AG09309 (cell line): ENCODE results near the gene KRTAP9-9.
"Not testable (repeated sequence)": the region's sequence is repeated elsewhere in the genome, so short reads cannot be mapped to it uniquely, and the experiment has no call there.

Experiments
- DNase-seq: peaks from one replicate; pipeline ENCODE4 v3.0.0-alpha.2; 2010; ENCODE audit warnings: low read depth
- H3K4me3 ChIP-seq: 2 replicates; pipeline ENCODE4 v1.5.1; 2011; ENCODE audit warnings: mild to moderate bottlenecking, low read depth, low read length, moderate library complexity; ENCODE audit not compliant: control insufficient read depth
- CTCF ChIP-seq: IDR thresholded peaks from 2 replicates; pipeline ENCODE4 v1.5.1; 2011; ENCODE audit warnings: mild to moderate bottlenecking, low read depth, low read length, inconsistent platforms; ENCODE audit not compliant: insufficient read depth, control insufficient read depth; ENCODE audit errors: missing control alignments

The KRTAP9-9 gene

GRCh38 chr17:41256291-41256685 is 1.1 kb downstream of the KRTAP9-9 start:
- H3K4me3 ChIP-seq: no peak overlapping the region
- DNase-seq: no peak
- no peak for TF ChIP-seq CTCF

GRCh38 chr17:41258406-41258805 is 3.2 kb downstream of the KRTAP9-9 start:
- no peak overlapping the region for H3K4me3 ChIP-seq
- TF ChIP-seq CTCF: no peak
- DNase-seq: no peak

- TF ChIP-seq CTCF: no peak
- no peak overlapping the region for H3K4me3 ChIP-seq
- no peak for DNase-seq
Observed at GRCh38 chr17:41263212-41263611, 8.0 kb downstream of the KRTAP9-9 start.

GRCh38 chr17:41264599-41264998 is 9.4 kb downstream of the KRTAP9-9 start:
- no peak for DNase-seq
- no peak overlapping the region for H3K4me3 ChIP-seq
- no peak for TF ChIP-seq CTCF

- no peak within 1 kb of the TSS for H3K4me3 ChIP-seq
- no peak for DNase-seq
- no peak for TF ChIP-seq CTCF
Observed at GRCh38 chr17:41265078-41265477, 9.9 kb downstream of the KRTAP9-9 start, which contains the start of gene KRTAP9-6. Gene KRTAP9-6 (plus strand): TSS chr17:41265378. CDS start chr17:41265378, 0 bp downstream.

- no peak for DNase-seq
- H3K4me3 ChIP-seq: no peak overlapping the region
- no peak for TF ChIP-seq CTCF
Observed at GRCh38 chr17:41267711-41268110, 12.5 kb downstream of the KRTAP9-9 start.

- DNase-seq, H3K4me3 ChIP-seq: not testable (repeated sequence)
Observed at GRCh38 chr17:41271323-41271722, 16.1 kb downstream of the KRTAP9-9 start.

- no peak for TF ChIP-seq CTCF
- DNase-seq: no peak
- H3K4me3 ChIP-seq: no peak overlapping the region
Observed at GRCh38 chr17:41271858-41272257, 16.7 kb downstream of the KRTAP9-9 start.

- DNase-seq, H3K4me3 ChIP-seq: not testable (repeated sequence)
Observed at GRCh38 chr17:41275648-41276190, 20.5 kb downstream of the KRTAP9-9 start, which contains the start of gene KRTAP9-7. Gene KRTAP9-7 (plus strand): TSS chr17:41275698. CDS start chr17:41275698, 0 bp downstream.
